ENCODE measurements around the gene AGAP2. TPM values are rescaled to one million over a fixed set of nuclear protein-coding genes. Genes with fewer than 3 reads are reported as not detected.

AGAP2 gene
- total RNA-seq, 1 donor from 2014 or later = not detected

- Histone ChIP-seq H3K36me3 (ENCODE audit: control insufficient read depth, insufficient read depth, low read length) (no peaks in the 10 kb centered on the region), H3K27me3 (ENCODE audit: control insufficient read depth, insufficient read depth, low read length) (no peaks in the 10 kb centered on the region), H3K4me3 (ENCODE audit: low read depth, low read length) (no peak overlapping the region)
- TF ChIP-seq CTCF (IDR thresholded peaks at IDR 0.05; ENCODE audit: insufficient read depth, low read length, poor library complexity, severe bottlenecking) = no peak
- no peak for DNase-seq (ENCODE audit: low read depth)
These were observed 63.9 kb downstream of the AGAP2 start for GRCh38 chr12:57674691-57675090.

Other genes with a start within 250 kb of the AGAP2 start
- 95.7 and 107 TPM in 2 replicates for gene DDIT3, start 218.2 kb downstream of the AGAP2 start, total RNA-seq
- 10.0 and 11.6 TPM in 2 replicates for gene MBD6, start 215.9 kb downstream of the AGAP2 start, total RNA-seq
- 154 and 191 TPM in 2 replicates for gene DCTN2, start 191.6 kb downstream of the AGAP2 start, total RNA-seq
- gene KIF5A, start 188.7 kb downstream of the AGAP2 start, total RNA-seq = 1.2 and 1.9 TPM in 2 replicates
- 96.0 and 105 TPM in 2 replicates for gene PIP4K2C, start 147.6 kb downstream of the AGAP2 start, total RNA-seq
- gene DTX3, start 133.9 kb downstream of the AGAP2 start, total RNA-seq = 27.3 and 34.1 TPM in 2 replicates
- 2.3 and 2.4 TPM in 2 replicates for gene ARHGEF25, start 127.3 kb downstream of the AGAP2 start, total RNA-seq
- 0.48 and 2.2 TPM in 2 replicates for gene B4GALNT1, start 105.5 kb downstream of the AGAP2 start, total RNA-seq
- 268 and 310 TPM in 2 replicates for gene OS9, start 44.6 kb downstream of the AGAP2 start, total RNA-seq
- gene TSPAN31, start 6.3 kb upstream of the AGAP2 start, total RNA-seq = 39.6 and 77.1 TPM in 2 replicates
- 257 and 298 TPM in 2 replicates for gene CDK4, start 13.6 kb upstream of the AGAP2 start, total RNA-seq
- 15.1 and 16.7 TPM in 2 replicates for gene MARCHF9, start 16.4 kb upstream of the AGAP2 start, total RNA-seq
- 4.3 and 5.2 TPM in 2 replicates for gene CYP27B1, start 28.3 kb upstream of the AGAP2 start, total RNA-seq
- 20.3 and 22.4 TPM in 2 replicates for gene METTL1, start 33.4 kb upstream of the AGAP2 start, total RNA-seq
- 7.3 and 11.3 TPM in 2 replicates for gene EEF1AKMT3, start 33.9 kb upstream of the AGAP2 start, total RNA-seq
- gene TSFM, start 44.0 kb upstream of the AGAP2 start, total RNA-seq = 21.5 and 31.5 TPM in 2 replicates
- gene AVIL, start 80.0 kb upstream of the AGAP2 start, total RNA-seq = 0.17 and 3.0 TPM in 2 replicates
- 71.2 and 79.1 TPM in 2 replicates for gene CTDSP2, start 108.0 kb upstream of the AGAP2 start, total RNA-seq
- gene ATP23, start 202.8 kb upstream of the AGAP2 start, total RNA-seq = 7.7 and 8.0 TPM in 2 replicates

Measured in kidney epithelial cell (primary cell).